HFFc6 (cell line): ENCODE results near the gene EXOC4. TPM values are rescaled to one million over a fixed set of nuclear protein-coding genes. Genes with fewer than 3 reads are reported as not detected.

Experiments
- DNase-seq: peaks from one replicate; pipeline ENCODE4 v3.0.0-alpha.2; 2018
- H3K27ac Mint-ChIP-seq: 2 replicates; pipeline ENCODE4 v1.8.0; 2020; ENCODE audit warnings: mild to moderate bottlenecking, mixed read lengths
- H3K27me3 Mint-ChIP-seq: 2 replicates; pipeline ENCODE4 v1.8.0; 2021; ENCODE audit warnings: mild to moderate bottlenecking, moderate library complexity, mixed read lengths; ENCODE audit not compliant: insufficient read depth
- H3K36me3 Mint-ChIP-seq: 2 replicates; pipeline ENCODE4 v1.8.0; 2021; ENCODE audit warnings: low read depth, mixed read lengths
- H3K4me1 Mint-ChIP-seq: 2 replicates; pipeline ENCODE4 v1.8.0; 2020; ENCODE audit warnings: low read depth, mixed read lengths
- H3K4me3 Mint-ChIP-seq: 2 replicates; pipeline ENCODE4 v1.8.0; 2020; ENCODE audit warnings: mild to moderate bottlenecking, moderate library complexity, mixed read lengths
- H3K9me3 Mint-ChIP-seq: 2 replicates; pipeline ENCODE4 v1.8.0; 2020; ENCODE audit warnings: mild to moderate bottlenecking, mixed read lengths
- total RNA-seq, 6 experiments: library from RNA; stranded (reverse); fragmentation: NEBNext Ultra II Directional; extraction: Animal tissue kit (Norgen Biotek cat#: 25700); gene quantifications; 2 replicates in 1 of 6; 3 replicates in 5 of 6; pipeline ENCODE4 v1.2.3, GENCODE V29; 2021
- TF ChIP-seq, protein P1 (sequence below): fragments of 200-600 bp; sonication (generic); IDR thresholded peaks from 2 replicates; pipeline ENCODE4 v1.5.0; 2021; ENCODE audit warnings: antibody characterized with exemption, mild to moderate bottlenecking

The EXOC4 gene
- total RNA-seq, 6 experiments from 2014 or later, result 57.6 to 67.6 (median 61.4) TPM

GRCh38 chr7:133751079-133751478, 498.2 kb downstream of the EXOC4 start:
- no peaks in the 10 kb centered on the region for H3K9me3 Mint-ChIP-seq
- peaks cover 7% of the 10 kb centered on the region for H3K4me1 Mint-ChIP-seq
- H3K4me3 Mint-ChIP-seq, result no peak overlapping the region
- DNase-seq, result no peak
- no peaks in the 10 kb centered on the region for H3K36me3 Mint-ChIP-seq
- TF ChIP-seq, protein P1, sequence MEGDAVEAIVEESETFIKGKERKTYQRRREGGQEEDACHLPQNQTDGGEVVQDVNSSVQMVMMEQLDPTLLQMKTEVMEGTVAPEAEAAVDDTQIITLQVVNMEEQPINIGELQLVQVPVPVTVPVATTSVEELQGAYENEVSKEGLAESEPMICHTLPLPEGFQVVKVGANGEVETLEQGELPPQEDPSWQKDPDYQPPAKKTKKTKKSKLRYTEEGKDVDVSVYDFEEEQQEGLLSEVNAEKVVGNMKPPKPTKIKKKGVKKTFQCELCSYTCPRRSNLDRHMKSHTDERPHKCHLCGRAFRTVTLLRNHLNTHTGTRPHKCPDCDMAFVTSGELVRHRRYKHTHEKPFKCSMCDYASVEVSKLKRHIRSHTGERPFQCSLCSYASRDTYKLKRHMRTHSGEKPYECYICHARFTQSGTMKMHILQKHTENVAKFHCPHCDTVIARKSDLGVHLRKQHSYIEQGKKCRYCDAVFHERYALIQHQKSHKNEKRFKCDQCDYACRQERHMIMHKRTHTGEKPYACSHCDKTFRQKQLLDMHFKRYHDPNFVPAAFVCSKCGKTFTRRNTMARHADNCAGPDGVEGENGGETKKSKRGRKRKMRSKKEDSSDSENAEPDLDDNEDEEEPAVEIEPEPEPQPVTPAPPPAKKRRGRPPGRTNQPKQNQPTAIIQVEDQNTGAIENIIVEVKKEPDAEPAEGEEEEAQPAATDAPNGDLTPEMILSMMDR, result no peak
- no peak overlapping the region for H3K27ac Mint-ChIP-seq
- H3K27me3 Mint-ChIP-seq, result no peaks in the 10 kb centered on the region

GRCh38 chr7:133753513-133753912, 500.6 kb downstream of the EXOC4 start:
- H3K27me3 Mint-ChIP-seq, result no peaks in the 10 kb centered on the region
- no peak overlapping the region for H3K4me3 Mint-ChIP-seq
- H3K9me3 Mint-ChIP-seq, result no peaks in the 10 kb centered on the region
- no peak overlapping the region for H3K27ac Mint-ChIP-seq
- H3K36me3 Mint-ChIP-seq, result no peaks in the 10 kb centered on the region
- H3K4me1 Mint-ChIP-seq, result peaks cover 7% of the 10 kb centered on the region
- TF ChIP-seq, protein P1, result no peak
- no peak for DNase-seq

GRCh38 chr7:133754708-133755107, 501.8 kb downstream of the EXOC4 start:
- no peaks in the 10 kb centered on the region; the same call in 1 of the 2 replicates for H3K27me3 Mint-ChIP-seq
- no peaks in the 10 kb centered on the region for H3K9me3 Mint-ChIP-seq
- H3K4me1 Mint-ChIP-seq, result peaks cover 7% of the 10 kb centered on the region
- H3K27ac Mint-ChIP-seq, result no peak overlapping the region
- no peaks in the 10 kb centered on the region for H3K36me3 Mint-ChIP-seq
- H3K4me3 Mint-ChIP-seq, result no peak overlapping the region
- TF ChIP-seq, protein P1, result no peak
- DNase-seq, result no peak

DNA sequence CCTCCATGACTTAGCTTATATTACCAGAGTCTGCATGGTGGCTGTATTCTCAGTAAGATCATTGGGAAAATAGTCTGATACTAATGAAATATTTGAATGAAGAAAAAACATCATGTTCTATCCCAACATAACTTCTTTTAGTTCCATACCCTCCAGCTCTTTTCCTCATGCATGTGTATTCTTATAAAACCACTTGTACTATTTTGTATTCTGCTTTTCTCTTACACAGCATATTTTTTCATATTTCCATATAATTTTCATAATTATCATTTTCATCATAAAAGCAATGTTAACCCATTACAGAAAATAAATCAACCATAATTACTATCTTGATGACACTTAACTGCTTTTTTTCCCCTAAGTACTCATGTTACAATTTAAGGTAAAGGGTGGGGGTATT, 503.0 kb downstream of the EXOC4 start:
- DNase-seq, result no peak
- peaks cover 2% of the 10 kb centered on the region; the same call in 1 of the 2 replicates for H3K27me3 Mint-ChIP-seq
- H3K36me3 Mint-ChIP-seq, result no peaks in the 10 kb centered on the region
- H3K4me3 Mint-ChIP-seq, result no peak overlapping the region
- no peak overlapping the region for H3K27ac Mint-ChIP-seq
- H3K4me1 Mint-ChIP-seq, result peaks cover 7% of the 10 kb centered on the region
- no peaks in the 10 kb centered on the region for H3K9me3 Mint-ChIP-seq
- TF ChIP-seq, protein P1, result no peak

GRCh38 chr7:133761443-133761842, 508.6 kb downstream of the EXOC4 start:
- DNase-seq, result no peak
- Mint-ChIP-seq H3K27me3 (peaks cover 2% of the 10 kb centered on the region; the same call in 1 of the 2 replicates), H3K36me3 (no peaks in the 10 kb centered on the region), H3K4me1 (peaks cover 6% of the 10 kb centered on the region; the same call in 1 of the 2 replicates), H3K9me3 (no peaks in the 10 kb centered on the region), H3K27ac (no peak overlapping the region), H3K4me3 (no peak overlapping the region)
- TF ChIP-seq, protein P1, result no peak
